Testis (tissue), 2 donors: ENCODE data around the gene MPO.

Experiments
- POLR2A ChIP-seq: fragments of 450-650 bp; IDR thresholded peaks from one replicate; pipeline ENCODE4 v1.6.1; 2017; ENCODE audit warnings: antibody characterized with exemption, mild to moderate bottlenecking, moderate library complexity
- TF ChIP-seq, protein P1 (sequence below), 3 experiments: fragments of 450-650 bp in 2 of 3; fragments of 200-600 bp in 1 of 3; sonication (generic) in 1 of 3; IDR thresholded peaks; one replicate each; pipeline ENCODE4 v1.5.1; 2016 to 2019; ENCODE audit warnings: antibody characterized with exemption in 3 of 3, mild to moderate bottlenecking in 2 of 3, moderate library complexity in 1 of 3

DNA sequence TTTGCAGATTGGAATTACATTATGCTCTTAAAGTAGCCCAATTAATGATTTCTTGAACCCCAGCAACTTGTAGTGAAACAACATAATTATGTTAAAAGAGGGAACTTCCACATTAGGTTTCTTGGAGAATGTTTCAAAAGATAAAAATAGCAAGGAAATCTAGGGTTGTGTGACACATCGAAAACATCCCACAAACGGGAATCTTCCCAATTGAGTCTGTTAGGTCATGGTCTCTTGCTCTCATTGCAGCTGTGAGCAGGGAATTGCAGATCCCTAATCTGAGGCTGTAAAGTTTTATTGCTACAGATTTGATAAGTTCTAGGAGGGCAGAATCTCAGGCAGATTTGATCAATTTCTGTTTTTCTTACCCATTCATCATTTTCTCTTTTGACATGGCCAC lies 49.1 kb downstream of the MPO start:
- TF ChIP-seq, protein P1, sequence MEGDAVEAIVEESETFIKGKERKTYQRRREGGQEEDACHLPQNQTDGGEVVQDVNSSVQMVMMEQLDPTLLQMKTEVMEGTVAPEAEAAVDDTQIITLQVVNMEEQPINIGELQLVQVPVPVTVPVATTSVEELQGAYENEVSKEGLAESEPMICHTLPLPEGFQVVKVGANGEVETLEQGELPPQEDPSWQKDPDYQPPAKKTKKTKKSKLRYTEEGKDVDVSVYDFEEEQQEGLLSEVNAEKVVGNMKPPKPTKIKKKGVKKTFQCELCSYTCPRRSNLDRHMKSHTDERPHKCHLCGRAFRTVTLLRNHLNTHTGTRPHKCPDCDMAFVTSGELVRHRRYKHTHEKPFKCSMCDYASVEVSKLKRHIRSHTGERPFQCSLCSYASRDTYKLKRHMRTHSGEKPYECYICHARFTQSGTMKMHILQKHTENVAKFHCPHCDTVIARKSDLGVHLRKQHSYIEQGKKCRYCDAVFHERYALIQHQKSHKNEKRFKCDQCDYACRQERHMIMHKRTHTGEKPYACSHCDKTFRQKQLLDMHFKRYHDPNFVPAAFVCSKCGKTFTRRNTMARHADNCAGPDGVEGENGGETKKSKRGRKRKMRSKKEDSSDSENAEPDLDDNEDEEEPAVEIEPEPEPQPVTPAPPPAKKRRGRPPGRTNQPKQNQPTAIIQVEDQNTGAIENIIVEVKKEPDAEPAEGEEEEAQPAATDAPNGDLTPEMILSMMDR (IDR thresholded peaks at IDR 0.05): no peak
- TF ChIP-seq POLR2A: no peak
